Measurements from ENCODE around the gene TOB1.

The TOB1 gene

DNA sequence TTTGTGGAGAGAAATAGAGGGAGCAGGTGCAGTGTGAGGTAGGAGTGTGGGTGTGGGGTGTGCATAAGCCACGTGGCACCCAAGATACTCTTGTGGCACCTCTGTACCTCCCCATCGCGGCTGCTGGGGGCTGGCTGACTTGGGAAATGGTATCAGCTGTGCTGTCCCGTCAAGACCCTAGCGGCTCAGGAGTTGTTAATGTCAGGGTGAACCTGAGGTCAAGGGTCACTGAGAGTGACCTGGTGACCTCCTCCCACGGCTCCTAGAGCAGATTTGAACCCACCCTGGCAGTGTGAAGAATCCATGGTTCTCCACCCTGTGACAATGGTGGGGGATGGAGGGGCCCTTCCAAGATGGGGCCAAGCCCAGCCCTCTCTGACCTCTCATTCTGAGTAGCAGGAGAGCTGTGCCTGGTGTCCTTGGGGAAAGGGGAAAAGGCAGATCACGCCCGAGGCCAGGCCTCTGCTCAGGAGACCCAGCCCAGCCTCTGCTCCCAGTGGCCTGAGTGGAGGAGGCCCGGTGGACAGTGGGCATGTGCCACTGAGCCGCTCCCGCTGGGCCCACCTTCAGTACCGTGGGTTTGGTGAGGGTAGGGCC, 33.8 kb downstream of the TOB1 start:
- no peaks in the 10 kb centered on the region for H3K36me3 ChIP-seq (ENCODE audit: control insufficient read depth in 1 of 2, insufficient read depth in 2 of 2, low read length in 2 of 2)
- H3K27ac ChIP-seq (ENCODE audit: low read depth, low read length), result no peak overlapping the region
- no peak overlapping the region for H3K4me3 ChIP-seq (ENCODE audit: low read depth in 1 of 2, low read length in 2 of 2)
- no peak overlapping the region for H3K9ac ChIP-seq (ENCODE audit: low read depth in 1 of 2, low read length in 2 of 2)
- no peaks in the 10 kb centered on the region for H3K9me3 ChIP-seq (ENCODE audit: control insufficient read depth in 1 of 2, low read length in 2 of 2)
- peaks cover 0 to 8% of the 10 kb centered on the region in 2 donors for H3K27me3 ChIP-seq (ENCODE audit: control insufficient read depth in 1 of 2, insufficient read depth in 2 of 2, low read length in 2 of 2)
- H3K4me1 ChIP-seq (ENCODE audit: control insufficient read depth in 1 of 2, insufficient read depth in 2 of 2, low read length in 2 of 2), result peaks cover 0 to 9% of the 10 kb centered on the region in 2 donors

DNA sequence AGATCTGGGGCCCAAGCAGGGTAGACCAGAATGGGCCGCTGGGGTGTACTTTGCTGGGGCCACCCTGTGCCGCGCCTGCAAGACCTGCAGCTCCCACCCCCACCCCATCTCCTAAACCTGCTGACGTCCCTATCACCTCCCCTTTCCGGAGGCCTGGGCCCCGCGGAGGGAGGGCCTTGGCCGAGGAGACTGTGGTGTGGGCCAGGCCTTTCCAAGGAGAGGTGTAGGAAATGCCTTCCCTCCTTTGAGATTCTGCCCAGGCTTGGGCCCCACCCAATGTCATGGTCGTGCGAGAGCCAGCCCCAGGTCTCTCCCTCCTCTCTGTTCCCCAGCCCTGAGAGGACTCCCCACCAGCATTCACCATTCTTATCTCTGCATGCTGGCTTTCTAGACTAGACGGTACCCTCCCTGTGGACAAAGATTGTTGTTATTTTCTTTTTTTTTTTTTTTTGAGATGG, 34.7 kb downstream of the TOB1 start:
- Histone ChIP-seq H3K4me1 (ENCODE audit: control insufficient read depth in 1 of 2, insufficient read depth in 2 of 2, low read length in 2 of 2) (peaks cover 0 to 9% of the 10 kb centered on the region in 2 donors), H3K9ac (ENCODE audit: low read depth in 1 of 2, low read length in 2 of 2) (no peak overlapping the region), H3K9me3 (ENCODE audit: control insufficient read depth in 1 of 2, low read length in 2 of 2) (no peaks in the 10 kb centered on the region), H3K36me3 (ENCODE audit: control insufficient read depth in 1 of 2, insufficient read depth in 2 of 2, low read length in 2 of 2) (no peaks in the 10 kb centered on the region), H3K27me3 (ENCODE audit: control insufficient read depth in 1 of 2, insufficient read depth in 2 of 2, low read length in 2 of 2) (peaks cover 0 to 8% of the 10 kb centered on the region in 2 donors), H3K4me3 (ENCODE audit: low read depth in 1 of 2, low read length in 2 of 2) (no peak overlapping the region), H3K27ac (ENCODE audit: low read depth, low read length) (no peak overlapping the region)

DNA sequence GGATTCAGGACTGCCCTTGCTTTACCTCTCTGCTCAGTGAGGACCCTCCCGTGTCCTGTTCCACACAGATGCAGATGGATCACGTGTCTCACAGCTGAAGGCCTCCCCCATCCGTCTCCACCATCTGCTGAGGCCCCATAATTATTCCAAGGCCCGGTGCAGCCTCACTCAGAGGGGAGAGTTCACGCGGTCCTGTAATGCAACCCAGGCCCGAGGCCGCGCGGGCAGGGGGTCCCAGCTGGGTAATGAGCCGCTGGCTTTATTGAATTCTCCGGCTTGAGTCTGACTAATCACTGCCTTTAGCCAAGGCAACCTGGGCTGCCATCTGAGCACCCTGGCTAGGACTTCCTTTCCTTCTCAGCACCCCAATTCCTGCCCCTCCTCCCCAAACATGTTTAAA, 35.2 kb downstream of the TOB1 start:
- no peak overlapping the region for H3K9ac ChIP-seq (ENCODE audit: low read depth in 1 of 2, low read length in 2 of 2)
- H3K4me1 ChIP-seq (ENCODE audit: control insufficient read depth in 1 of 2, insufficient read depth in 2 of 2, low read length in 2 of 2), result peaks cover 0 to 9% of the 10 kb centered on the region in 2 donors
- H3K27ac ChIP-seq (ENCODE audit: low read depth, low read length), result no peak overlapping the region
- H3K9me3 ChIP-seq (ENCODE audit: control insufficient read depth in 1 of 2, low read length in 2 of 2), result no peaks in the 10 kb centered on the region
- no peak overlapping the region for H3K4me3 ChIP-seq (ENCODE audit: low read depth in 1 of 2, low read length in 2 of 2)
- no peaks in the 10 kb centered on the region for H3K36me3 ChIP-seq (ENCODE audit: control insufficient read depth in 1 of 2, insufficient read depth in 2 of 2, low read length in 2 of 2)
- H3K27me3 ChIP-seq (ENCODE audit: control insufficient read depth in 1 of 2, insufficient read depth in 2 of 2, low read length in 2 of 2), result peaks cover 0 to 8% of the 10 kb centered on the region in 2 donors

DNA sequence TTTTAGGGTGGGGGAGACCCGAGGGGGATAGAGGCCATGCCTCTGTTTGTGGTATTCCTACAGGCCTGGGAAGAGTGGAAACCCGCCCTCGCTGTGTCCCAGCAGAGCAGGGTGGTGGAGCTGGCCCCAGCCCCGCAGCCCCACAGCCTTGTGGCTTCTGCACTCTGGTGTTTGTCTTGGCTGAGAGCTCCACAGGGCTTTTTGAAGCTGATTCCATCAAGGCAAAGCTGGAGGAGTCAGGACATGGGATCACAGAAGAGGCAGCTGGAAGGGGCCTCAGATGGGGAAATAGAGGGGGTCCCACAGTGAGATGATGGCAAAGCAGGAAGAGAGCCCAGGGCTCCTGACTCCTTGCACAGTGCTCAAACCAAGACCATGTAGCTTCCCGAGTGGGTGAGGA, 35.8 kb downstream of the TOB1 start:
- peaks cover 0 to 8% of the 10 kb centered on the region in 2 donors for H3K27me3 ChIP-seq (ENCODE audit: control insufficient read depth in 1 of 2, insufficient read depth in 2 of 2, low read length in 2 of 2)
- no peak overlapping the region for H3K27ac ChIP-seq (ENCODE audit: low read depth, low read length)
- no peak overlapping the region for H3K9ac ChIP-seq (ENCODE audit: low read depth in 1 of 2, low read length in 2 of 2)
- H3K9me3 ChIP-seq (ENCODE audit: control insufficient read depth in 1 of 2, low read length in 2 of 2), result no peaks in the 10 kb centered on the region
- H3K4me3 ChIP-seq (ENCODE audit: low read depth in 1 of 2, low read length in 2 of 2), result no peak overlapping the region
- H3K4me1 ChIP-seq (ENCODE audit: control insufficient read depth in 1 of 2, insufficient read depth in 2 of 2, low read length in 2 of 2), result peaks cover 0 to 8% of the 10 kb centered on the region in 2 donors
- no peaks in the 10 kb centered on the region for H3K36me3 ChIP-seq (ENCODE audit: control insufficient read depth in 1 of 2, insufficient read depth in 2 of 2, low read length in 2 of 2)

DNA sequence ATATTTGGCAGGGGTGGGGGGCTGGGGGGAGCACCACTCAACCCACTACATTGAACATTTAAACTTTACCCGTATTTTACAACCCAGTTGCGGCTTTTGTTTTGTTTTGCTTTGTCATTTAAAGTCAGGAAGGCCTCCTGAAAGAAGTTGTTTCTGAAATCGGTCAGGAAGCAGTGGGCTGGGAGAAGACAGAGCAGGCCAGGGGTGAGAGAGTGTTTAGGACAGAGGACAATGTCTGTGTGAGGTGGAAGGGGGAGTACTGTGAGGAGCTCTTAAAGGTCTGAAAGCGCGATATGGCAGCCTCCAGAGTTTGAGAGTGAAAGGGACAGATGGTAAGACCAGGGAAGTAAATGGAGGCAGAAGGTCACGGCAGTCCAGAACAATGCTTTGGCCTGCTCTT, 36.8 kb downstream of the TOB1 start:
- Histone ChIP-seq H3K36me3 (ENCODE audit: control insufficient read depth in 1 of 2, insufficient read depth in 2 of 2, low read length in 2 of 2) (no peaks in the 10 kb centered on the region), H3K27me3 (ENCODE audit: control insufficient read depth in 1 of 2, insufficient read depth in 2 of 2, low read length in 2 of 2) (peaks cover 0 to 5% of the 10 kb centered on the region in 2 donors), H3K27ac (ENCODE audit: low read depth, low read length) (no peak overlapping the region), H3K9me3 (ENCODE audit: control insufficient read depth in 1 of 2, low read length in 2 of 2) (no peaks in the 10 kb centered on the region), H3K4me1 (ENCODE audit: control insufficient read depth in 1 of 2, insufficient read depth in 2 of 2, low read length in 2 of 2) (peaks cover 0 to 5% of the 10 kb centered on the region in 2 donors), H3K9ac (ENCODE audit: low read depth in 1 of 2, low read length in 2 of 2) (no peak overlapping the region), H3K4me3 (ENCODE audit: low read depth in 1 of 2, low read length in 2 of 2) (no peak overlapping the region)

DNA sequence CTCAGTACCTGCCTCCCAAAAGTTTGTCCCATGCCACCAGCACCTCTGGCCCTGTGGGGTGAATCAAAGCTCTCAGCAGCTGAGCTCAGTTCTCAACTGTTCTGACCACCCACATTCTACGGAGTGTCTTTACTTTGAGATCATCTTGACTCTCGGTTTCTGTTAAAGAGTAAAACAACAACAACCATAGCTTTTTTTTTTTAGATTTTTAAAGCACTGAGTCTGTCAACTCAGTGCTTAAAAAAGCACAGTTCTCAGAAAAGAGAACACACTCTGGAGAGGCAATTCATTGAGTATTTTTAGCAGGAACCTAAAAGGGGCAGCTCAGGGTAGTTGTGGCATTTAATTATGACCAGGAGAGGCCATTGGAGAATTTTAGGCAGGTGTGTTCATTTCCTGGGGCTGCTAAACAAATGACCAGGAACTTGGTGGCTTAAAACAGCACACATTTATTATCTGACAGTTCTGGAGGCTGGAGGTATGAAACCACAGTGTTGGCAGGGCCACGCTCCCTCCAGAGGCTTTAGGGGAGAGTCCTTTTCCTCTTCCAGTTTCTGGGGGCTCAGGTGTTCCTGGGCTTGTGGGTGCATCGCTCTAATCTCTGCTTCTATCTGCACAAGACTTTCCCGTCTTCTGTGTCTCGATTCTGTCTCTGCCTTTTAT, 37.5 kb downstream of the TOB1 start:
- H3K9me3 ChIP-seq (ENCODE audit: control insufficient read depth in 1 of 2, low read length in 2 of 2), result no peaks in the 10 kb centered on the region
- H3K27me3 ChIP-seq (ENCODE audit: control insufficient read depth in 1 of 2, insufficient read depth in 2 of 2, low read length in 2 of 2), result no peaks in the 10 kb centered on the region
- H3K4me1 ChIP-seq (ENCODE audit: control insufficient read depth in 1 of 2, insufficient read depth in 2 of 2, low read length in 2 of 2), result peaks cover 0 to 5% of the 10 kb centered on the region in 2 donors
- H3K4me3 ChIP-seq (ENCODE audit: low read depth in 1 of 2, low read length in 2 of 2), result no peak overlapping the region
- no peaks in the 10 kb centered on the region for H3K36me3 ChIP-seq (ENCODE audit: control insufficient read depth in 1 of 2, insufficient read depth in 2 of 2, low read length in 2 of 2)
- H3K27ac ChIP-seq (ENCODE audit: low read depth, low read length), result no peak overlapping the region
- no peak overlapping the region for H3K9ac ChIP-seq (ENCODE audit: low read depth in 1 of 2, low read length in 2 of 2)

DNA sequence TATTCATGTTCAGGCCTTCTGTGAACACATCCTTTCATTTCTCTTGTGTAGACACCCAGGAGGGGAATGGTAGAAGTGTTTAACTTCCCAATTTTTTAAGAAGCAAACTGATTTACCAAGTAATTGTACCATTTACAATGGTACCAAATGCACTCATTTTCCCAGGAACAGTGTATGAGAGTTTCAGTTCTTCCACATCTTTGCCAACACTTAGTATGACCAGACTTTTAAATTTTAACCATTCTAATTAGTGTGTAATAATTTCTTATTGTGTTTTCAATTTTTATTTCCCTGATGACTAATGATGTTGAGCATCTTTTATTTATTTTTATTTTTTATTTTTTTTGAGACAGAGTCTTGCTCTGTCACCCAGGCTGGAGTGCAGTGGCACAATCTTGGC, 41.0 kb downstream of the TOB1 start:
- peaks cover 0 to 5% of the 10 kb centered on the region in 2 donors for H3K4me1 ChIP-seq (ENCODE audit: control insufficient read depth in 1 of 2, insufficient read depth in 2 of 2, low read length in 2 of 2)
- no peak overlapping the region for H3K27ac ChIP-seq (ENCODE audit: low read depth, low read length)
- H3K36me3 ChIP-seq (ENCODE audit: control insufficient read depth in 1 of 2, insufficient read depth in 2 of 2, low read length in 2 of 2), result no peaks in the 10 kb centered on the region
- H3K27me3 ChIP-seq (ENCODE audit: control insufficient read depth in 1 of 2, insufficient read depth in 2 of 2, low read length in 2 of 2), result no peaks in the 10 kb centered on the region
- no peak overlapping the region for H3K9ac ChIP-seq (ENCODE audit: low read depth in 1 of 2, low read length in 2 of 2)
- H3K9me3 ChIP-seq (ENCODE audit: control insufficient read depth in 1 of 2, low read length in 2 of 2), result no peaks in the 10 kb centered on the region
- H3K4me3 ChIP-seq (ENCODE audit: low read depth in 1 of 2, low read length in 2 of 2), result no peak overlapping the region

DNA sequence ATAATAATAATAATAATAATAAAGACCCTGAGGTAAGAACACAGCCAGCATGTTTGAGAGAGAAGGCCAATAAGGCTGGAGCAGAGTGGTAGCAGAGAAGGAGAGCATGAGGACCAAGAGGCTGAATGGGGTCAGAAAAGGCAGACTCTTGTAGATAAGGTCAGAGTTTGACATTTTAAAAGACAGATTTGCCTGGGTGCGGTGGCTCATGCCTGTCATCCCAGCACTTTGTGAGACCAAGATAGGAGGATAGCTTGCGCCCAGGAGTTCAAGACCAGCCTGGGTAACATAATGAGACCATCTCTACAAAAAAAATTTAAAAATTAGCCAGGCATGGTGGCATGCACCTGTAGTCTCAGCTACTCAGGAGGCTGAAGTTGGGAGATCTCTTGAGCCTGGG, 41.7 kb downstream of the TOB1 start:
- H3K9me3 ChIP-seq (ENCODE audit: control insufficient read depth in 1 of 2, low read length in 2 of 2), result no peaks in the 10 kb centered on the region
- no peak overlapping the region for H3K27ac ChIP-seq (ENCODE audit: low read depth, low read length)
- peaks cover 0 to under 1% of the 10 kb centered on the region in 2 donors for H3K4me1 ChIP-seq (ENCODE audit: control insufficient read depth in 1 of 2, insufficient read depth in 2 of 2, low read length in 2 of 2)
- no peaks in the 10 kb centered on the region for H3K36me3 ChIP-seq (ENCODE audit: control insufficient read depth in 1 of 2, insufficient read depth in 2 of 2, low read length in 2 of 2)
- no peaks in the 10 kb centered on the region for H3K27me3 ChIP-seq (ENCODE audit: control insufficient read depth in 1 of 2, insufficient read depth in 2 of 2, low read length in 2 of 2)
- H3K4me3 ChIP-seq (ENCODE audit: low read depth in 1 of 2, low read length in 2 of 2), result no peak overlapping the region
- H3K9ac ChIP-seq (ENCODE audit: low read depth in 1 of 2, low read length in 2 of 2), result no peak overlapping the region

DNA sequence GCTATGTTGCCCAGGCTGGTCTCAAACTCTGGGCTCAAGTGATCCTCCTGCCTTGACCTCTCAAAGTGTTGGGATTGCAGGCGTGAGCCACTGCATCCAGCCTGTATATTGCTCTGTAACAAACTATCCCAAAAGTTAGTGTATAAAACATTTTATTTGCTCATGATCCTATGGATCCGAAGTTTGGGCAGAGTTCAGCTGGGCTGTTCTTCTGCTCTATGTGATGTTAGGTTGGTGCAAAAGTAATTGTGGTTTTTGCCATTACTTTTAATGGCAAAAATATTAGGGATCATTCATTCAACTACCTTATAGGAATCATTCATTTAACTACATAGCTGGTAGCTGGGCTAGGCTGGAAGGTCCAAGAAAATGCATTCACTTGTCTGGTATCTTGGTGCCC, 43.6 kb downstream of the TOB1 start:
- Histone ChIP-seq H3K9me3 (ENCODE audit: control insufficient read depth in 1 of 2, low read length in 2 of 2) (no peaks in the 10 kb centered on the region), H3K36me3 (ENCODE audit: control insufficient read depth in 1 of 2, insufficient read depth in 2 of 2, low read length in 2 of 2) (no peaks in the 10 kb centered on the region), H3K9ac (ENCODE audit: low read depth in 1 of 2, low read length in 2 of 2) (no peak overlapping the region), H3K27ac (ENCODE audit: low read depth, low read length) (no peak overlapping the region), H3K27me3 (ENCODE audit: control insufficient read depth in 1 of 2, insufficient read depth in 2 of 2, low read length in 2 of 2) (no peaks in the 10 kb centered on the region), H3K4me3 (ENCODE audit: low read depth in 1 of 2, low read length in 2 of 2) (no peak overlapping the region), H3K4me1 (ENCODE audit: control insufficient read depth in 1 of 2, insufficient read depth in 2 of 2, low read length in 2 of 2) (peaks cover 2 to 5% of the 10 kb centered on the region in 2 donors)

DNA sequence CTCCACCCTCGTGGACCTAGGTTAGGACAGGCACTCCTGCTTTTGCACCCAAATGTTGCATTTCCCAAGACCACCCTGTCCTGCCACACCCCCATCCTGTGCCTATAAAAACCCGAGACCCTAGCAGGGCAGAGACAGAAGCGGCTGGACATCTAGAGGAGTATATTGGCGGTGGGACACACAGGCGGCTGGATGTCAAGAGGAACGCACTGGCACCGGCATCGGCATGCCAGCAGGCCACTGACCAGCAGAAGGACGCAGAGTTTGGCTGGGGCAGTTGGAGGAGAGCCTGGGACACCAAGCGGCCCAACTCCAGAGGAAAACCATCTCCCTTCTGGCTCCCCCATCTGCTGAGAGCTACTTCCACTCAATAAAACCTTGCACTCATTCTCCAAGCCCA, 45.5 kb downstream of the TOB1 start:
- Histone ChIP-seq H3K4me1 (ENCODE audit: control insufficient read depth in 1 of 2, insufficient read depth in 2 of 2, low read length in 2 of 2) (peaks cover 5 to 11% of the 10 kb centered on the region in 2 donors), H3K36me3 (ENCODE audit: control insufficient read depth in 1 of 2, insufficient read depth in 2 of 2, low read length in 2 of 2) (no peaks in the 10 kb centered on the region), H3K27ac (ENCODE audit: low read depth, low read length) (no peak overlapping the region), H3K9me3 (ENCODE audit: control insufficient read depth in 1 of 2, low read length in 2 of 2) (no peaks in the 10 kb centered on the region), H3K4me3 (ENCODE audit: low read depth in 1 of 2, low read length in 2 of 2) (no peak overlapping the region), H3K9ac (ENCODE audit: low read depth in 1 of 2, low read length in 2 of 2) (no peak overlapping the region), H3K27me3 (ENCODE audit: control insufficient read depth in 1 of 2, insufficient read depth in 2 of 2, low read length in 2 of 2) (no peaks in the 10 kb centered on the region)

Data from duodenal mucosa (tissue), 2 donors.